ENCODE measurements around the gene ITGB5.
A peak's percentile ranks its signal among the peaks of the same experiment; 100 is the strongest.
"Not testable (repeated sequence)": the region's sequence is repeated elsewhere in the genome, so short reads cannot be mapped to it uniquely, and the experiment has no call there.

ITGB5 gene

GRCh38 chr3:124769462-124769861 is 117.7 kb downstream of the ITGB5 start:
- no peak for DNase-seq

GRCh38 chr3:124768812-124769211 is 118.4 kb downstream of the ITGB5 start:
- no peak for DNase-seq

DNA sequence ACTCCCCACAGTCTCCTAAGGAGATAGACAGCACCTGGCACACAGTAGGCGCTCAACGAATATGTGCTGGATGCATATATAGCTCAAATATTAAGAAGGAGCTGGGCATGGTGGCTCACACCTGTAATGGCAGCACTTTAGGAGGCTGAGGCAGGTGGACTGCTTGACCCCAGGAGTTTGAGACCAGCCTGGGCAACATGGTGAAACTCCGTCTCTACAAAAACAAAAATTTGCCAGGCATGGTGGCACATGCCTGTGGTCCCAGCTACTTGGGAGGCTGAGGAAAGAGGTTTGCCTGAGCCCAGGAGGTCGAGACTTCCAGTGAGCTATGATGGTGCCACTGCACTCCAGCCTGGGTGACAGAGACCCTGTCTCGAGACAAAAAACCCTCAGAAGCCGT is 119.5 kb downstream of the ITGB5 start:
- DNase-seq, result no peak

DNA sequence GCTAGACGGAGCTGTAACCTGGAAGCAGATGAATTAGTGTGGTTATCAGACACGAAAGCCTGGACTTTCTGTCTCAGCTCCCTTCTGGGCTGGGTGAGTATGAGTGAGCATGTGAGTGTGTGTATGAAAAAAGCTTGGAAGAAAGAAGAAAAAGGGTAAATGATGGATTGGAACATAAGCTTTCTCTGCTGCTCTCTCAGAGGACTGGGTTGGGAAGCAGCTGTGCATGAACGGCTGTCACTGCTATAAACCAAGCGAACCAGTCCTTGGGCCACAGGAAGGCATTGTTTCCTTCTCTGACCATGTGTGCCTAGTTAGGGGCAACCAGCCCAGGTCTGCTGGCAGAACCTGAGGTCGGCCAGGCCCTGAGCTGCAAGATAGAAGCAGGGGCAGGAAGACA is 119.9 kb downstream of the ITGB5 start:
- no peak for DNase-seq

- DNase-seq, result no peak
Observed at GRCh38 chr3:124766113-124767095, 120.8 kb downstream of the ITGB5 start.

GRCh38 chr3:124765197-124765840 is 121.8 kb downstream of the ITGB5 start:
- DNase-seq, result no peak

DNA sequence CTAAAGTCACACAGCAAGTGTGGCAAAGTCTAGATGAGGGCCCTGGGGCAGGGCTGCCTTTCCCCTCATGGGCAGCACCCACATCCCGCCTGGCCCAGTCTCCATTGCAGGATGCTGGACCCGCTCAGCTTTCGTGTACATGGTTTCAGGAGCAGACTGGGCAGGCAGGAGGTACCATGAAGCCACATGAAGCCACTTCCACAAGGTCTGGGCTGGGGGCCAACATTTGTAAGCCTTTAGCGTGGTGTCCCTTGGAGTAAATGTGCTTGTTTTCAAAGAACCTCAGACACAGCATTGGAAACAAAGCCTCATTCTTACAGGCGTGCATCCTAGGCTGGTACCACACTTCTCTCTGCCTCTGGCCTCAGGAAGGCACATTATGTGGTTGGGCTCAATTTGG is 122.4 kb downstream of the ITGB5 start:
- DNase-seq, result no peak

- no peak for DNase-seq
Observed at GRCh38 chr3:124763644-124764358, 123.4 kb downstream of the ITGB5 start.

GRCh38 chr3:124763206-124763605 is 124.0 kb downstream of the ITGB5 start:
- no peak for DNase-seq

- no peak for DNase-seq
Observed at GRCh38 chr3:124762661-124763011, 124.5 kb downstream of the ITGB5 start.

- DNase-seq, result no peak
Observed at GRCh38 chr3:124761935-124762660, 125.1 kb downstream of the ITGB5 start.

DNA sequence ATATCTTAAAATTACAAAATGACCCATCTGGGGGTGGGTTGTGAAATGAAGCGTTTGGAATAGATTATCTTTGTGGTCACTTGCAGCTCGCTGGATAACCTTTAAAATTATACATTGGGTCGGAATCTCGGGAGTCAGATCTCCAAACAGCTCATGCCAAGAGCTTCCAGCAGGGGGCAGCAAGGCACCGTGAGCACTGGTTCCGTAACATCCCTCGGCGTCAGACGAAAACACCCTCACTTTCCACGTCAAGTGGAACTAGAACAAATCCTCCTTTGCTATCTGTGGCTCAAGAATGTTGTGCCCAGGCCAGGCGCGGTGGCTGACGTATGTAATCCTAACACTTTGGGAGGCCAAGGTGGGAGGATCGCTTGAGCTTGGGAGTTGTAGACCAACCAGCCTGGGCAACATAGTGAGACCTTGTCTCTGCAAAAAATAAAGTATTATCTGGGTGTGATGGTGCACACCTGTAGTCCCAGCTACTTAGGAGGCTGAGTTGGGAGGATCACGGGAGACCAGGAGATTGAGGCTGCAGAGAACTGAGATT is 125.8 kb downstream of the ITGB5 start:
- DNase-seq, result peak; percentile 77

- DNase-seq, result no peak
Observed at GRCh38 chr3:124760601-124761000, 126.6 kb downstream of the ITGB5 start.

DNA sequence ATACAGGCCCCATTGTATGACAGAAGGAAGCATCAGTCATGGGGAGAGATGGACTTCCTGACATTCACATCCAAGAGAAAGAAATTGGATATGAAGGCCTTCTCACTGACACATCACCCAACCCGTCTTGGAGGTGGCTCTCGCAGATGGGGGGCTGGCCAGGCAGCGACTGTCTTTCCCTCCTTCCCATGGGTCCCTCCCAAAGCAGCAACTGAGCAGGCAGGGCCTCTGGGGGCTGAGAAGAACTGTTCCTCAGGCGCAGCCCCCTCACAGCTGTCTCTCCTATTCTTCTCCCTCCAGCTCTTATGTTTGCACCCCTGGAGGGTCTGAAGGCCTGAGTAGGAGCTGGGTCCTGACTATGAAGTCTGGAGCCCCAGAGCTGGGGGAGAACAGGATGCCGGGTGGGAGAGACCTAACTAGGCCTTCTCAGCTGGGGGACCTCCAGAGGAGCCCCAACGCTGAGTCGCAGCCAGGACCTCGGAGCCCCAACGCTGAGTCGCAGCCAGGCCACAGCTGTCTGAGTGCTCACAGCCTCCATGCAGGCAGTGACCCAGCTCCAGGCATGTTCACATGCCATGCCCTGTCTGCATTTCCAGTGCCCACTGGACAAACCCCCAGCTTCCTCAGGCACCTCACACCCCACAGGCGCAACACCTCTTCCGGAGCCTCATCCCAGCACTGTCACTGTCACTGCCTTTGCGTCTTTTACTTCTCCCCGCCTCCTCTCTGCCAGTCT is 127.3 kb downstream of the ITGB5 start:
- no peak for DNase-seq

DNA sequence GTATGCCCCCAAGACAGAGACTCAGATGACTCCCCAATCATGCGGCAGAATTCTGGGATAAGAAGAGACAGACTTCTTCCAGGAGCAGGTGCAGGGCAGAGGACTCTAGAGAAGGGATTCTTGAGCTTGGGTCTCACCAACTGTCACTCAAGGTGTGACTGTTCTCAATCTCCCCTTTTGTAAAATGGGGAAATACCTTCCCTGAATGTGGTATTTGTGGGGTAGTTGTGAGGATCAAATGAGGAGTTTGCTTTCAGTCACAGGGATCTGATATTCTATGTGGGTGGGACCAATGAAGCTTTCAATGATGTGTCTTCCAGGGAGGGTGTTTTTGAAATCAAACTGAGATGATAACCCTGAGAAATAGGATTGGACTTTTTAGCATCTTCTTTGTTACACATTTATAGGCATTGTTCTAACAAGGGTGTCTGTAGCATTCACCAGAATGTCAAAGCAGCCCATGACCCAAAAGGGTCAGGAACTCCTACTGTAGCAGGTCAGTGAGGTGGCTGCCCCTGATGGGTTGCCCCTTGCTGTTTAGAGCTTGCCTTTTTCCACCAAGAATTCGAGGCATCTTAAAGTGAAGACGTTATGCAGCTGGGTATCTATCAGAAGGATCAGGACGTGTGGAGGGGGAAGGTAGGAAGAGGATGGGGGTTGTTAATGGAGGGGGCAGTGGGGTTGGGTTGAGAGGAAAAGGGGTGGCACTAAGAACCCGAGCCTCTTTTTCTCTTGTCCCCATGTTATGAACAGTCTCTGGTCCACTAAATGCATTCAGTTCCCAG is 128.1 kb downstream of the ITGB5 start:
- no peak for DNase-seq

DNA sequence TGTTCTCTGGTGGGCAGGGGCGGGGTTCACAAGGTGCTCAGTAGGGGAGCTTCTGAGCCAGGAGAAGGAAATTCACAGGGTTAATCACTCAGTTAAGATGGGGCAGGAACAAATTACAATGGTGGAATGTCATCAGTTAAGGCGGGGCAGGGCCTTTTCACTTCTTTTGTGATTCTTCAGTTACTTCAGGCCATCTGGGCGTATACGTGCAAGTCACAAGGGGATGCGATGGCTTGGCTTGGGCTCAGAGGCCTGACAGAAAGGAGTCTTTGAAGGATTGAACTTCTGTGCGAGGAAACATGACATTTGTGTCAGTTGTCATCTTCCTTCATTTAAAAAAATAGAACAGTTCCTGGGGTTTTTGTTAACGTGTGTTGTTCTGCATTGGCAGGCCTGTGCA is 129.2 kb downstream of the ITGB5 start:
- DNase-seq, result not testable (repeated sequence)

DNA sequence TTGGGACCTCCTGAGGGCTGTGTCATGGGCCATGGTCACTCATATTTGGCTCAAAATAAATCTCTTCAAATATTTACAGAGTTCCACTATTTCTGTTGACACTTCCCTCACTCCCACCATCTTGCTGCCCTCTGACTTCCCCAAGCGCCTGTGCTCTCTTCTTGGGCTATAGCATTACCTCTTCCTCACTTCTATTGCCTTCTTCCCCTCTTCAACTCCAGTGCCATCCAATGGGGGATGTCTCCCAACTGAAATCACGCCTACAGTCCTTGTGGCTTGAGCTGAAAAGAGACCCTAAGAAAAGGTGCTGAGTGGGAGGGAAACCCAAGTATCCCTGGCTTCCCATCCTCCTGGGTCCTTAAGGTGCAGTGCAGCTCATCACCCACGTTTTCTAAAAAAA is 135.1 kb downstream of the ITGB5 start:
- no peak for DNase-seq

DNA sequence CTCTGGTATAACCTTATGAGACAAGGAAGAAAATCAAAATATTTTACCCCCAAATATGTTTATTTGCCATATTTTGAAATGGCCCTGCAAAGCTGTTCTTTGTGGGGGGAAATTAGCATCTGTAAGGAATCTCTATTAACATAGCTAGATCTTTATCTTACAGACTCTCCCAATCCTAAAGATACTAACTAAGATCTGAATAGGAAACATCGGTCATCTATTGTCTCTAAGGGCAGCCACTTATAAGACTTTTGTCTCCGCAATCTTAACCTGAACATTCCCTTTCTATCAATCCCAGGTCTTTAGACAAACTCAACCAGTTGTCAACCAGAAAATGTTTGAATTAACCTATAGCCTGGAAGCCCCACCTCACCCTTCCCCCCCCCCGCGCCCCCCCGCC is 135.7 kb downstream of the ITGB5 start:
- DNase-seq, result no peak

- not testable (repeated sequence) for DNase-seq
Observed at GRCh38 chr3:124749877-124750276, 137.3 kb downstream of the ITGB5 start.

DNA sequence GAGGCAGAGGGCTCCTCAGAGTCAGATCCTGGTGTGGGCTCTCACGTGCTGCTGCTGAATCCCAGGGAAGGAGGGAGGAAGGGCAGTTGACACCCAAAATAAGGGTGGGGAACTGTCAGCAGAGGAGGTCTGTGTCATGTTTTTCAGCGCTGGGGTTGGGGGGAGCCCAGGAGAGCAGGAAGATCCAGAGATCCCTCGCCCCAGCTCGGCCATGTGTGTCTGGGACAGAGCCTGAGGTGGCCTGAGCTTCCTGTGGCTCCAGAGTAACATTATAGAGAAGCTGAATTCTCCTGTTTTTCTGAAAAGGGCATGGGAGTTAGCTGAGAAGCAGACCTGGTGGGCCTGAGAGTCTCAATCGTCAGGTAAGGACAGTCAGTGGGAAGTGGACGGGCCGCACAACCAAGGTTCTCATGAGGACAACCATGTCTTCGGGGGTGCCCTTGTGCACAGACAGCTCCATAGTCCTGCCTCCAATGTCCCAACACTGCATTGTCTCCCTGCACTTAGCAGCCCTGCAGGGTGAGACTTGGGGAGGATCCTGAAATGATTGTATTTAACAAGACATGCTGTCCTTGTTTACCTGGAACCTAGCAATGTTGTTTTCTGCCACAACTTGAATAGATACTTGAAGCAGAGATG is 138.5 kb downstream of the ITGB5 start:
- DNase-seq, result no peak
